ENCODE measurements around the gene STOX2. TPM values are rescaled to one million over a fixed set of nuclear protein-coding genes. Genes with fewer than 3 reads are reported as not detected.

STOX2 gene
- total and polyA plus RNA-seq, 2 experiments from 2014 or later: not detected

DNA sequence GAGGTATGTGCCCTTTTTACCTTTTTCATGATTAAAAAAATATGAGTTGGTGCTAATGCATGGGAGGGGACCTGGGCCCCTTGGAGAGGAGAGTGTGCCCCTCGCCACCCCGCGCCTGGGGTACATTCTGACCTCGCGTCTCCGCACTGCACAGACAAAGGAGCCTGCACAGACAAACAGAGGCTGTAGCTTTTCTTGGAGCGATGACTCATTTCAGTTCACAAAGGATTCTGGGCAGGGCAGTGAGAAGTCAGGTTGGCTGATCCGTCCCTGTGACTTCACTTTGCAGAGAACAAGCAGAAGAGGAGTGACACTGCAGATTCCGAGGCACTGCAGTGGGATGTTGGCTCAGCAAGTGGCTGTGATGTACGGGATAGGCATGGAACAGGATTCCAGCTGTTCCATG is 82.9 kb downstream of the STOX2 start:
- Histone ChIP-seq H3K36me3 (ENCODE audit: low read depth) (no peaks in the 10 kb centered on the region), H3K4me2 (ENCODE audit: unreplicated experiment) (peak overlapping the region; percentile 90), H4K20me1 (ENCODE audit: insufficient read depth) (no peaks in the 10 kb centered on the region), H3K9ac (peak overlapping the region; percentile 67), H3K9me3 (ENCODE audit: low read depth) (no peaks in the 10 kb centered on the region), H3K4me1 (ENCODE audit: insufficient read depth) (peaks cover 7% of the 10 kb centered on the region; the same call in 1 of the 2 replicates), H2AFZ (peak overlapping the region; percentile 75), H3K4me3 (peak overlapping the region; percentile 65), H3K27me3 (replicated peaks; ENCODE audit: insufficient read depth) (no peaks in the 10 kb centered on the region), H3K27ac (peak overlapping the region; percentile 44), H3F3A (ENCODE audit: insufficient read depth) (peaks cover 10% of the 10 kb centered on the region), H3K79me2 (ENCODE audit: insufficient read depth) (no peaks in the 10 kb centered on the region), H3K9me2 (ENCODE audit: insufficient read depth) (no peaks in the 10 kb centered on the region)
- WGBS, 2 experiments (ENCODE audit: low coverage in 1 of 2, low lambda C conversion rate in 2 of 2, missing lambda C conversion rate in 2 of 2): 4% methylated on average over 10 of the region's 10 CpGs
- peak; percentile 95 for DNase-seq
- in situ Hi-C loops (cut with MboI): no loop called here
- TF ChIP-seq EZH2phosphoT487 (IDR thresholded peaks at IDR 0.05; ENCODE audit: insufficient read depth, low read depth): no peak

DNA sequence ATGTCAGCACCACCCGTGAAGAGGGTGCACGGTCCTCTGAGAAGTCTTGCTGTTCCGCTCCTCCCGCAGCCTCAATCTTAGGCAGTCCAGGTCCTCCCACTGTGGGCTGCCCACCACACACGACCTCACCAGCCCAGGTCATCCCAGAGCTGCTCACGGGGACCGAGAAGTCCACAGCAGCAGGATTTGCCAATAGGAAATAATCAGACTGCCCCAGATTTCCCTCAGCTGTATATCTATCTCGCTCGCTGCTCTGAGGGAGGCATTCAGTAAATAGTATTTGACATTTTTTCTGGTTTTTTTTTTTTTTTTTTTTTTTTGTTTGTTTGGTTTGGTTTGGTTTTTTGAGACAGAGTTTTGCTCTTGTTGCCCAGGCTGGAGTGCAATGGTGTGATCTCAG is 83.8 kb downstream of the STOX2 start:
- H2AFZ ChIP-seq: peak overlapping the region; percentile 75; the same call in 1 of the 2 replicates
- in situ Hi-C loops (cut with MboI): no loop called here
- no peak overlapping the region for H3K9ac ChIP-seq

DNA sequence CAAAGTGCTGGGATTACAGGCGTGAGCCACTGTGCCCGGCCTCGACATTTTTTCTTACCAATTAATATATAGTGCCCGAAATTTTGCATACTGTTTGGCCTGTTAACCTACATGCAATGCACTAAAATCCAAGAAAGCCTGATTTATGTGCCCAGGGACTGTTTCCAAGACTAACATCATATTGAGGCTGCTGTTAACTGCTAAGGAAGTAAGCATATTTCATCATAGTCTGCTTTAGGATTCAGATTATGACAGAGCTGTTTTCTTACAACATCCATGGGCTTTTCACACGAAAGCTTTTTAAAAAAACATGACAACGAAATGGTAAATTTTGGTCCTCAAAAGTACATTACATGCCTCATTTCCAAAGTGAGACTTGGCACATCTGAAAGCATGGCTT is 84.4 kb downstream of the STOX2 start:
- Histone ChIP-seq H2AFZ (no peak overlapping the region), H3K9ac (no peak overlapping the region), H4K20me1 (ENCODE audit: insufficient read depth) (no peaks in the 10 kb centered on the region), H3K4me1 (ENCODE audit: insufficient read depth) (peaks cover 7% of the 10 kb centered on the region; the same call in 1 of the 2 replicates), H3K27ac (no peak overlapping the region), H3K36me3 (ENCODE audit: low read depth) (no peaks in the 10 kb centered on the region), H3K9me3 (ENCODE audit: low read depth) (no peaks in the 10 kb centered on the region), H3K4me3 (no peak overlapping the region), H3K27me3 (replicated peaks; ENCODE audit: insufficient read depth) (no peaks in the 10 kb centered on the region), H3F3A (ENCODE audit: insufficient read depth) (peaks cover 10% of the 10 kb centered on the region), H3K79me2 (ENCODE audit: insufficient read depth) (no peaks in the 10 kb centered on the region), H3K4me2 (ENCODE audit: unreplicated experiment) (no peak overlapping the region), H3K9me2 (ENCODE audit: insufficient read depth) (no peaks in the 10 kb centered on the region)
- peak; percentile 31 for DNase-seq
- TF ChIP-seq EZH2phosphoT487 (IDR thresholded peaks at IDR 0.05; ENCODE audit: insufficient read depth, low read depth): no peak
- TF ChIP-seq EZH2 (IDR thresholded peaks at IDR 0.05; ENCODE audit: insufficient read depth, poor library complexity, severe bottlenecking): no peak
- in situ Hi-C loops (cut with MboI): no loop called here
- WGBS, 2 experiments (ENCODE audit: low coverage in 1 of 2, low lambda C conversion rate in 2 of 2, missing lambda C conversion rate in 2 of 2): 63 to 69% methylated on average over 6 of the region's 6 CpGs

More for the DNA sequence above, 83.8 kb downstream of the STOX2 start:
- DNase-seq: no peak
- no peak for TF ChIP-seq EZH2phosphoT487 (IDR thresholded peaks at IDR 0.05; ENCODE audit: insufficient read depth, low read depth)
- TF ChIP-seq EZH2 (IDR thresholded peaks at IDR 0.05; ENCODE audit: insufficient read depth, poor library complexity, severe bottlenecking): no peak
- H3K27ac ChIP-seq: no peak overlapping the region
- H3K9me3 ChIP-seq (ENCODE audit: low read depth): no peaks in the 10 kb centered on the region
- 79 to 84% methylated on average over 9 of the region's 9 CpGs for WGBS, 2 experiments (ENCODE audit: low coverage in 1 of 2, low lambda C conversion rate in 2 of 2, missing lambda C conversion rate in 2 of 2)
- no peaks in the 10 kb centered on the region for H3K9me2 ChIP-seq (ENCODE audit: insufficient read depth)
- H3K4me1 ChIP-seq (ENCODE audit: insufficient read depth): peaks cover 7% of the 10 kb centered on the region; the same call in 1 of the 2 replicates
- no peaks in the 10 kb centered on the region for H3K36me3 ChIP-seq (ENCODE audit: low read depth)
- no peaks in the 10 kb centered on the region for H3K79me2 ChIP-seq (ENCODE audit: insufficient read depth)
- no peak overlapping the region for H3K4me3 ChIP-seq
- H3K27me3 ChIP-seq (replicated peaks; ENCODE audit: insufficient read depth): no peaks in the 10 kb centered on the region
- peaks cover 10% of the 10 kb centered on the region for H3F3A ChIP-seq (ENCODE audit: insufficient read depth)
- H4K20me1 ChIP-seq (ENCODE audit: insufficient read depth): no peaks in the 10 kb centered on the region
- no peak overlapping the region for H3K4me2 ChIP-seq (ENCODE audit: unreplicated experiment)

DNA sequence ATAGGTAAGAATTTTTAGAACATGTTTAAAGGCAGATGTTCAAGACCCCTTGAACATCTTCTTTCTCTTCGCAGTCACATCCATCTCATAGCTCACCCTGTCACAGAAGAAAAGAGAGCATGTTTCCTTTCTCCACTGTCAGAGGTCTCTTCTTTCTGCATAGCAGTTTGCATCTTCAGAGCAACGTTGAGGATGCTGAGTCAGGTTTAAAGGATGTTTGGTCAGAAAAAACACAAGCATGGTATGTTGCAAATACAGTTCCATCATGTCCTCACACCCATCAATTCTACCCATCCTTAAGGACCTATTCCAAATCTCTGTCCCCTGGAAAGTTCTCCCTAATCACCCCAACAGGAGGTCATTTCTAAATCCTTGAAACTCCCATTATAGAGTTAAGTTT is 84.8 kb downstream of the STOX2 start:
- DNase-seq: no peak
- Histone ChIP-seq H3K9me2 (ENCODE audit: insufficient read depth) (no peaks in the 10 kb centered on the region), H2AFZ (no peak overlapping the region), H3K9me3 (ENCODE audit: low read depth) (no peaks in the 10 kb centered on the region), H4K20me1 (ENCODE audit: insufficient read depth) (no peaks in the 10 kb centered on the region), H3K4me3 (no peak overlapping the region), H3K79me2 (ENCODE audit: insufficient read depth) (no peaks in the 10 kb centered on the region), H3K27ac (no peak overlapping the region), H3K4me2 (ENCODE audit: unreplicated experiment) (no peak overlapping the region), H3K36me3 (ENCODE audit: low read depth) (no peaks in the 10 kb centered on the region), H3K4me1 (ENCODE audit: insufficient read depth) (peaks cover 7% of the 10 kb centered on the region; the same call in 1 of the 2 replicates), H3K27me3 (replicated peaks; ENCODE audit: insufficient read depth) (no peaks in the 10 kb centered on the region), H3K9ac (no peak overlapping the region), H3F3A (ENCODE audit: insufficient read depth) (peaks cover 10% of the 10 kb centered on the region)
- in situ Hi-C loops (cut with MboI): no loop called here
- 66 to 67% methylated on average over 2 of the region's 2 CpGs for WGBS, 2 experiments (ENCODE audit: low coverage in 1 of 2, low lambda C conversion rate in 2 of 2, missing lambda C conversion rate in 2 of 2)
- TF ChIP-seq EZH2phosphoT487 (IDR thresholded peaks at IDR 0.05; ENCODE audit: insufficient read depth, low read depth): no peak

DNA sequence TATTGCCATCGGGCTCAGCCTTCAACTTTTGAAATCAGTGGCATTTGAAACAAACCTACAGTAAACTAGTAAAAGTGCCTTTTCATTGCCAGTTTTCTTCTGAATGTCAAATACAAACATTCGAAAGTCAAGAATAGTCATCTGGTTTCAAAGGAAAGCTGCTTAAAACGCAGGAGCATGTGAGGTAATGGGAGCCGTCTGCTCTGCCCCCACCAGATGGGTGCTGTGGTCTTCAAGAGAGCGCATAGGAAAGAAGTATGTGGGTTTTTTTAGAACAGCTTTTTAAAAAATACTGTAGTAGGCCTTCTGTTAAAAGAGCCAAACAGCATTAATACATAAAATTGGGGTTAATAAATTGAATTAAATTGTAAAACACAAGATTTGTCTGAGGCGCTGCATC is 88.6 kb downstream of the STOX2 start:
- in situ Hi-C loops (cut with MboI): no loop called here
- Histone ChIP-seq H2AFZ (no peak overlapping the region), H3K9me2 (ENCODE audit: insufficient read depth) (no peaks in the 10 kb centered on the region), H3K9me3 (ENCODE audit: low read depth) (no peaks in the 10 kb centered on the region), H4K20me1 (ENCODE audit: insufficient read depth) (no peaks in the 10 kb centered on the region), H3F3A (ENCODE audit: insufficient read depth) (no peaks in the 10 kb centered on the region), H3K4me3 (no peak overlapping the region), H3K4me1 (ENCODE audit: insufficient read depth) (no peaks in the 10 kb centered on the region), H3K27me3 (replicated peaks; ENCODE audit: insufficient read depth) (no peaks in the 10 kb centered on the region), H3K4me2 (ENCODE audit: unreplicated experiment) (no peak overlapping the region), H3K36me3 (ENCODE audit: low read depth) (no peaks in the 10 kb centered on the region), H3K9ac (no peak overlapping the region), H3K27ac (no peak overlapping the region), H3K79me2 (ENCODE audit: insufficient read depth) (no peaks in the 10 kb centered on the region)
- 51 to 56% methylated on average over 6 of the region's 6 CpGs for WGBS, 2 experiments (ENCODE audit: low coverage in 1 of 2, low lambda C conversion rate in 2 of 2, missing lambda C conversion rate in 2 of 2)
- no peak for DNase-seq
- TF ChIP-seq EZH2phosphoT487 (IDR thresholded peaks at IDR 0.05; ENCODE audit: insufficient read depth, low read depth): no peak
- TF ChIP-seq EZH2 (IDR thresholded peaks at IDR 0.05; ENCODE audit: insufficient read depth, poor library complexity, severe bottlenecking): no peak
